HPDE6-E6E7 (cell line): ENCODE data around the gene NAA80.
"Not testable (repeated sequence)": the region's sequence is repeated elsewhere in the genome, so short reads cannot be mapped to it uniquely, and the experiment has no call there.

ENCODE experiments used
- DNase-seq: peaks from one replicate; pipeline ENCODE4 v3.0.0; 2011; ENCODE audit warnings: missing footprints; ENCODE audit errors: extremely low spot score

The NAA80 gene

DNA sequence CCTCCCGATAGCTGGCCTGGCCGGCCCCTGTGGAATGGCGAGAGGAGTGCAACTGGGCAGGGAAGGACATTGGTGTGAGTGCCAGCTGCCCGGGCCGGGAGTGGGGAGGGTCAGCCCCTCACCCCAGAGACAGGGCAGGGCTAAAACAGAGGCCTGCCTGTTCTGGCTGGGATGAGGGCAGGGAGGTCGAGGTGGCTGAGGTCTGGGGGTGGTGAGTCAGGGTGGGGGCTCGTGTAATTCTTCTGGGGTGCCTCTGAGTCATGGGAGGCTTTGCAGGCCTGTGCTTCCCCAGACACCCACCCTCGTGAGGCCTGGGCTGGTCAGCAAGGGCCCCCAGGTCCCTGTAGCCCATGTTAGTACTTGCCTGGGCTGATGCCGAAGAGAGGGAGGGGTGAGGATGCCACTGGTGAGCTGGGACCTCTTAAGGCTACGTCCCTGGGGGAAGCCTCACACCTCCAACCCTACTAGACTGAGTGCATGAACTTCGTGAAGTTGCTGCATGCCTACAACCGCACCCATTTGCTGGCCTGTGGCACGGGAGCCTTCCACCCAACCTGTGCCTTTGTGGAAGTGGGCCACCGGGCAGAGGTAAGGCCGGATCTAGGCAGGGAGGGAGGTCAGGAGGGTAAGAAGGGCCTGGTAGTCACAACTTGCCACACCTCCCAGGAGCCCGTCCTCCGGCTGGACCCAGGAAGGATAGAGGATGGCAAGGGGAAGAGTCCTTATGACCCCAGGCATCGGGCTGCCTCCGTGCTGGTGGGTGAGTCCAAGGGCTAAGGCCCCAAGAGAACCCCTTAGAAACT is 28.6 kb downstream of the NAA80 start:
- DNase-seq, result no peak

DNA sequence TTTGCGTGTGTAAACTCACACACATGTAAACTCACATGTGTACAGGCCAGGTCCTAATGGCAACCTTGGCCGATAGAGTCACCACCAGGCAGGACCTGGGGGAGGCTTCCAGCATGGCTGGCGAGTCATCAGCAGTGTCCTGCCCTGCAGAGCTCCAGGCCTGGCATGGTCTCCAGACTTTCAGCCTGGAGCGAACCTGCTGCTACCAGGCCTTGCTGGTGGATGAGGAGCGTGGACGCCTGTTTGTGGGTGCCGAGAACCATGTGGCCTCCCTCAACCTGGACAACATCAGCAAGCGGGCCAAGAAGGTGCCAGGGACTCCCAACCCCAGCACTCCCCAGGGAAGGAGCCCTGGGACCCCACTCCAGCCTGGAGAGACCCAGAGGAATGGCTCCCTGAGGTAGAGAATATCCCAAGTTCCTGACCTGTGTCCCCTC is 29.2 kb downstream of the NAA80 start:
- no peak for DNase-seq

DNA sequence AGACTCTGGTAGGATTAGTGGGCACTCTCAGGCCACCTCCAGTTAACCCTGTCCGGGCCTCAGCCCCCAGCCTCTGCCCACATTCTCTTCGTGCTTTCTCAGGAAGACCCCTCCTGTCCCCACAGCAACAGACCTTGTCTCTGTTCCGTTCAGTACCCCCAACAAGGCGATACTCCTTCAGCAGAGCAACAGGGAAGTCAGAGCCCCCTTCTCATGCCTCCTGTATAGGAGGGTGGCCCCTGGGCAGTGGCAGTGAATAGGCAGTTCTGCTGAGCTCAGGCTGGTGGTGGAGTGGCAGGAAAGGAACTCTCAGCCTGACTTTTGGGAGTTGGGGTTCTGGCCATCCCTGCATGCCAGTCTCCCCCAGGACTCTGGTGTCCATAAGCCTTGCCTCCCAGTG is 29.7 kb downstream of the NAA80 start:
- DNase-seq, result no peak

DNA sequence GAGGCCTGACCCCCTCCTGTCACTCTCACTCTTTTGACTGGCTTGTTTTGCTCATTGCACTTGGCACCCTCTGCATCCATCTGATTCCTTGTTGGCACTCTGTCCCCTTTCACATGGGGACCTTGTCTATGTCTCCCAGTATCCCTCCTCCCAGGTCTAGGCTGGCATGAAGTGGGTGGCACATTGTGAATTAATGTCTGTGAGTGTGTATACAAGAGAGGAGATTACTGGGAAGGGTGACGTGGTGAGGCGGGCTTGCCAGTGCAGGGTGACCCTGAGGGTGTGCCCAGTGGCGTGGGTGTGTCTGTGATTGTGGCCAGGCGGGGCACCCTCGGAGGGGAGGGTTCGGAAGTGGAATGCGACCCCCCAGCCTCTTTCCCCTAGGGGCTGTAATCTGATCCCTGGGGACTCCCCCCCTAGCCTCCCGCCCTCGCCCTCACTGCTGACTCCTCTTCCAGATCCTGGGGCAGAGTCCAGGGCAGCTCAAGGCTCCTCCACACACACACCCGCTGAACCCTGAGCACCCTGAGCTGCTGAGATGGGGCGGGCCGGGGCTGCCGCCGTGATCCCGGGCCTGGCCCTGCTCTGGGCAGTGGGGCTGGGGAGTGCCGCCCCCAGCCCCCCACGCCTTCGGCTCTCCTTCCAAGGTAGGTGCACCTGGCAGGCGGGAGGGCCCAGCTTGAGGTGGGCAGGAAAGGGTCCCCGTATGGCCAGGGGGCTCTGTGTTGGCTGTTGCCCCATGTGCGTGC is 30.3 kb downstream of the NAA80 start, which contains the start of gene SEMA3B:
Gene SEMA3B (plus strand): TSS at position 445 of the 749 bp plus-strand sequence. CDS start 94 bp downstream, at position 539.
- DNase-seq, result peak; percentile 58

DNA sequence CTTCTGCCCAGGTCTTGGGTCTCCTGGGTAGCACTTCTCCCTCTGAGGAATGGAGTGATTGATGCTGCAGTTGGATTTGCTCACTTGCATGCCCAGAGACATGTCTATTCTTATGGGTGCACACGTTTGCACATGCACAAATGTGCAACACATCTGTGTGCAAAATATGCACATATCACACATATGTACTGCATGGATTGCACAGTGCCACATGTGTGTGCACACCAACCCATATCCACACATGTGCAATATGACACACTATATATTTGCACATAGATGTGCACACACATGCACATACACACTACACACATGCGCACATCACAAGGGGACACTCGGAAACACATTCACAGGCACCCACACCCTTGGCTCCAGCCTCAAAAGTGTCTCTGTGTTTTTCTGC is 30.9 kb downstream of the NAA80 start:
- DNase-seq, result no peak

DNA sequence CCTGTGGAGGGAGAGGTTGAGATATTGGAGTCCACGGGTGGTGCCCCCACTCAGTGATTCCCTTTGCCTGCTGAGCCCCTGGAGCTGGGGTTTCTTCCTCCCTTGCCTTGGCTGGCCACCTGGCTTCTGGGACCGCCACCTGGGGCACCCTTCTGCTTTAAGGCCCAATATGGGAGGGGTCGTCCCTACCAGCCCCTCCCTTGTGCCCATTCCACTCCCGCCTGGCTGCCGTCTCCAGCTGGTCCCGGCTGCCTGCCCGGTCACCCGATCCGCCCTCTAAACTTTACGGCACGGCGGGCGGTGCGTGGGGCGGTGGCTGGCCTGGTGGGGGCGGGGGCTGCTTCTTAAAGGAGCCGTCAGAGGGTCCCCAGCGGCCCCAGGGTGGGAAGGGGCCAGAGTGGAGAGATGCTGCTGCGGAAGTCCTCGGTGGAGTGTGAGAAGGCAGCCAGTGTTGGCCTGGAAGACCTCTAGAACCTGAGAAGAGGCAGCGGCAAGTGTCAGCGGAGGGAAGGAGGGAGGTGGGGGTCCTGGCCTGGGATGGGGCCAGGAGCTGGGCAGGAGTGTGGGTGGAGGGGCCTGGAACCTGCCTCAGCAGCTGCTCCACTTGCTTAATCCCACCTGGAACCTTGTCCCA is 31.8 kb downstream of the NAA80 start:
- DNase-seq, result no peak

DNA sequence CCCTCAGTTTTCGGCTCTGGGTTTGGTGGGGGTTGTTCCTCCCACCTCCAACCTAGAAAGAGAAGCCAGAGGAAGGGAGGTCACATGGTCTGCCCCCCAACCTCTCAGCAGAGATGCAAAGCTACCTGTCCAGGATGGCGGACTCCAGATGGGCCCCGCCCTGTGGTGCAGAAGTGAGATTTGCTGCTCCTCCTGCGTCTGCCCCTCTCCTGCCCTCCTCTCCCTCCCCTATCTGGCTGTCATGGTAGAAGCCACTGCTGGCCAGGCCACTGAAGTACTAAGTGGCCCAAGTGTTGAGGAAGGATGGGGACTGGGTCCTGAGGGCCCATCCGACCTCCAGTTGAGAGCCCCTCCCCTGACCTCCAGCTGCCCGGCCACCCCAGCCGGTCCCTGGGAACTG is 32.4 kb downstream of the NAA80 start:
- no peak for DNase-seq

DNA sequence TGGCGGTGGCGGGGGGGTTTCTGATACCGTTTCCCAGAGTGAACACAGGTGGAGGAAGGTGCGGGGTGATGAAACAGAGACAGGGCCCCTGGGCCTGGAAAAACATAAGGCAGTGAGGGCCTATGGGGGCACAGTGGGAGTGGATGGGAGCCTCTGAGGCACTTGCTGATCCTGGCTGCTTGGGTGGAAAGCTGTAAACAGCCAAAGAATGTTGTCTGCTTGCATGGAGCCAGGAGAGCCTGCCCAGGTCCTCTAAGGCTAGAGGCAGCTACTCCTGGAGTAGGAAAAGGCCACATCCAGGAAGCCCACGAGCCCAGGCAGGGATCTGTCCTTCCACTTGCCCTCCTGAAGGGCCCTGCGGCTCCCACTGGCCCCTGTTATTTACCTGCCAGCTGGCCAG is 33.2 kb downstream of the NAA80 start:
- no peak for DNase-seq

DNA sequence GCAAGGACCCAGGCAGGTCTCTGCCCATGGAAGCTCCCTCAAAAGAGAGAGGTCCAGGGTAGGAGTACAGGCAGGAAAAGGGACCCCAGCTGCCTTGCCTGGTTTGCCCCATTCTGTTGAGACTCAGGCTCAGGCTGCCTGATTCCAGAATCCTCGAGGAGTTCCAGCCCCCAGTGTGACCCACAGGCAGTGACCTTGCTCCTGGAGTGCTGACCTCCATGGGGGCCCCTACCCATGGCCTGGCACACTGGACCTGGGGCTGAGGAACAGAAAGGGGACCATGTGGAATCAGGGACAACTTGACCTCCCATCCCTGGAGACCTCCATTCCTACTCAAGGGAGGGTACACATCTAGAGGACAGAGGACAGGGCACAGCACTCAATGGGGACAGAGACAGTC is 33.6 kb downstream of the NAA80 start:
- DNase-seq, result no peak

DNA sequence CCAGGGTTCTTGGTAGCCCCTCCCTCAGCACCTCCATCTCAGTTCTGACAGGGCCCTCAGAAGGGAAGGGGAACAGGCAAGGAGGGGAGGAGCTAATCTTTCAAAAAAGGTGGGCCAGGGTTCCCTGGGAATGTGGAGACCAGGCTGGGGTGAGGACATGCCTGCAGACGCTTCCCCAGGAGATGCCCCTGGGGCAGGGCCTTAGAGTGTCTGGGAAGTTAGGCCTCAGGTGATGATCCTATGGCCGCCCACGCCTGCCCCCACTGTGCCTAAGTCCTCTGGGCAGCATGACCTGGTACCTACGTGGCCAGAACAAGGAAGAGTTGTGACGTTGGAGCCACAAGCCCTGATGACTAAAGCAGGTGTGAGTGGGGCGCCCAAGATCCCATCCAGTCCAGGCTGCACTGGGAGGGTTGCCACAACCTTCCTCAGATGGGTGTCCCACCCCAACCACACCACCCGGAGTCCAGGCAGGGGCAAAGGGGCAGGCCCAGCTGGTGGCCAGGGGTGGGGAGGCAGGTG is 34.2 kb downstream of the NAA80 start:
- DNase-seq, result no peak

DNA sequence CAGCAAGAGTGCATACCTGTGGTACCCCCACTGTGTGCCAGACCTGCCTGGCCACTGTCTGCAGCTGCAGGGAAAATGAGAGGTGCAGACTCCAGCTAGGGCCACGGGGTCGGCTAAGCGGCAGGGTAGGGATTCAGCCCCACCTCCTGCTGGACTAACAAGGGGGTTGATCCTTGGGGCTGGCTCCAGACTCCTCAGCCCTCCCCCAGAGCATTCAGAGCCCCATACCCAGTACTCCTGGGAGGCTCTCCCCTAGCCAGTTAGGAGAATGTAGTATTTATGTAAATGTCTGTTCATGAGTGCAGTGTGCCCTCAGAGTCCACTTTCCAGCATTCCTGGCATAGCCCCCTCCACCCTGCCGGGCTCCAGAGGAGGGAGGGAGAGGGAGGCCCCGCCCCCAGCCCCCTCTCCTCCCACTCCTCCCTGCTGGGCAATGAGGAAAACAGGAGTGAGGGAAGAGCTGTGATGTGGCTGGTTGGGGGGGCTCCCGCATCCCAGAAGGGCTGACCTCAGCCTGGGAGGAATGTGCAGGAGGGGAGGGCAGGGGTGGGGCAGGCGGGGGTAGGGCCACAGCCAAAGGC is 34.7 kb downstream of the NAA80 start:
- DNase-seq, result no peak

DNA sequence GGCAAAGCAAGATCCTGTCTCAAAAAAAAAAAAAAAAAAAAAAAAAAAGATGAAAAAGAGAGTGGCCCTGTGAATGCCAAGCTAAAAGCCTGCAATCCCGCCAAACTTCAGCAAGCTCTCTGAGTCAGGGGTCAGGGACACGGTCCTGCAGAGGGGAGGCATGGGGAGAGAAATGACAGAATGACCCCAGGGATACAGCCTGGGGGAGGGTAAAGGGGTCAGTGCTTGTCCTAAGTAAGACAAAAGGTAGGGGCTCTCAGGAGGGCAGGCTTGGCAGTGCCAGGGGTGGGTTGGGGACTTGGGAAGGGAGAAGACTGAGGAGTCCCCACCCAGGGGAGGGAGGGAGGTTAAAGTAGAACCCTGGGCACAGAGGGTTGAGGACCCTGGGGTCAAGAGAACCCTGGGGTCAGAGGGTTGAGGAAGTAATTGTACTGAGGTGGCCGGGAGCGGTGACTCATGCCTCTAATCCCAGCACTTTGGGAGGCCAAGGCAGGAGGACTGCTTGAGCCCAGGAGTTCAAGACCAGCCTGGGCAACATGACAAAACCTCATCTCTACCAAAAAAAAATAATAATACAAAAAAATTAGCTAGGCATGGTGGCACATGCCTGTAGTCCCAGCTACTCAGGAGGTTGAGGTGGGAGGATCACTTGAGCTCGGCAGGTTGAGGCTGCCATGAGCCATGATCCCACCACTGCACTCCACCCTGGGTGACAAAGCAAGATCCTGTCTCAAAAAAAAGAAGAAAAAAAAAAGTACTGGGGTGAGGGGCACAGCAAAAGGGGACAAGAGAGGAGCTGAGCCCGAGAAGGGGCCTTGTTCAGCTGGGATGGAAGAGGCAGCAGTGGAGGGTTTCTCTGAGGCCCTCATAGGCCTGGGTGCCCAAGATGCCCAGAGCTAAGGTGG is 35.5 kb downstream of the NAA80 start:
- no peak for DNase-seq

DNA sequence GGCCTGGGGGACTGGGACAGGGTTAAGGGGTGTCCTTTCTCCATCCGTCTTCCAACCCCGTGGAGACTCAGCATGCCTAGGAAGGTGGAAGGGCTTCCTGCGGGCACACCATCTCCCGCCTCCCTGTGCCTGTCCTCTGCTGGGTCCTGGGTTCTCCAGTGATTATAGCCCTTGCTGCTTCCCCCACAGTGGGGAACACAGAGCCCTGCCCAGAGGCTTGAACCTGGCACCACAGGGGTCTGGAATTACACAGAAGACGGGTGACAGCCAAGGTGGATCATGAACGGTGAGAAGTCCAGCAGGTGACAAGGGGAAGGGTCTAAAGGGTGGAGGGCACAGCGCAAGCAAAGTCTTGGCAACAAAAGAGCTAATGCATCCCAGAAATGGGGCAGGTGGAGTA is 36.4 kb downstream of the NAA80 start:
- no peak for DNase-seq

DNA sequence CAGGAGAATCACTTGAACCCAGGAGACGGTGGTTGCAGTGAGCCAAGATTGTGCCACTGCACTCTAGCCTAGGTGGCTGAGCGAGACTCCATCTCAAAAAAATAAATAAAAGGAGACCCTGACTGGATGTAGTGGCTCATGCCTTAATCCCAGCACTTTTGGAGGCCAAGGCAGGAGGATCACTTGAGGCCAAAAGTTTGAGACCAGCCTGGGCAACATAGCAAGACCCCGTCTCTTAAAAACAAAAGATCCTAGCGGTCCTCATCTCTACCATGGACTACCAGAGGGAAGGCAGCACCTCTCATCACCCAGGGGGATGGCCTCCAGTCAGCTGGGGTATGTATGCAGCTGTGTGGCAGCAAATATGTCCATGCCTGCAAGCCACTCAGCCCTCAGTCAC is 37.0 kb downstream of the NAA80 start:
- DNase-seq, result not testable (repeated sequence)

DNA sequence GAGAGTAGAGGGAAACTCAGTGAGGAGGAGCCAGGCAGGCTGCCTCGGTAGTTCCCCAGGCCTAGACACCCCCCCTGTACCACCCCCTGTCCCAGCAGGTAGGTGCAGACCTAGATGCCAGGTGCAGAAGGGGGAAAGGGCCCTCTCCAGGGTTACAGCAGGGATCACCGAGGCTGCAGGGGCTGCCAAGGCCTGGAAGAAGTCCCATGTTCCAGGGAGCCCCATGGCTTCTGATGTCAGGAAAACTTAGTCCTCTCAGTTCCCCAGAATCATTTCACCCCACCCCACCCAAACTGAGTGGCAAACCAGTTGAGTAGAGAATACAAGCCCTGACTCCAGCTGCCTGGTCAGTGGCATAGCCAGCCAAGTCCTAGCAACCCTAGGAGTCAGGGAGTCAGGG is 37.7 kb downstream of the NAA80 start:
- no peak for DNase-seq

DNA sequence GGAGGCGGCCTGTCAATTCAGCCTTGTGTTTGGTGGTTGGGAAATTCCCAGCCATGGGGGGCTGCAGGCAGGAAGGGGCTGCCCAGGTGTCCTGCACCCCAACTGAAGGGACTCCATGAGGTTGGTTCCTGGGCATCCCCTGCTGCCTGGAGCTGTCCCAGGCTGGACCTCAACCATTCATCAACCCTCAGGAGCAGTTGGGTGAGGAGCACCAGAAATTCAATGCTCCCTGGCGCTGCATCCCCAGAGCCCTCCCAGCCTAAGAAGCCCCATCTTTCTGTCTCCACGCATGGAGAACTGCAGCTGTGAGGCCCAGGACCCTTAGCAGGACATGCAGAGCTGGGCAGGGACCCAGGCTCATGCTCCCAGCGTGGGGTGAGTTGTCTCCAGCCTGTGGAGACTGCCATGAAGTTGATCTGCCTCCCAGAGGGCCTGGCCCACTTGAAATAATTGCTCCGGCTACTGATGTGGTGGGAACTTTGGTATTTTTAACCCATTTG is 38.2 kb downstream of the NAA80 start:
- DNase-seq, result no peak

DNA sequence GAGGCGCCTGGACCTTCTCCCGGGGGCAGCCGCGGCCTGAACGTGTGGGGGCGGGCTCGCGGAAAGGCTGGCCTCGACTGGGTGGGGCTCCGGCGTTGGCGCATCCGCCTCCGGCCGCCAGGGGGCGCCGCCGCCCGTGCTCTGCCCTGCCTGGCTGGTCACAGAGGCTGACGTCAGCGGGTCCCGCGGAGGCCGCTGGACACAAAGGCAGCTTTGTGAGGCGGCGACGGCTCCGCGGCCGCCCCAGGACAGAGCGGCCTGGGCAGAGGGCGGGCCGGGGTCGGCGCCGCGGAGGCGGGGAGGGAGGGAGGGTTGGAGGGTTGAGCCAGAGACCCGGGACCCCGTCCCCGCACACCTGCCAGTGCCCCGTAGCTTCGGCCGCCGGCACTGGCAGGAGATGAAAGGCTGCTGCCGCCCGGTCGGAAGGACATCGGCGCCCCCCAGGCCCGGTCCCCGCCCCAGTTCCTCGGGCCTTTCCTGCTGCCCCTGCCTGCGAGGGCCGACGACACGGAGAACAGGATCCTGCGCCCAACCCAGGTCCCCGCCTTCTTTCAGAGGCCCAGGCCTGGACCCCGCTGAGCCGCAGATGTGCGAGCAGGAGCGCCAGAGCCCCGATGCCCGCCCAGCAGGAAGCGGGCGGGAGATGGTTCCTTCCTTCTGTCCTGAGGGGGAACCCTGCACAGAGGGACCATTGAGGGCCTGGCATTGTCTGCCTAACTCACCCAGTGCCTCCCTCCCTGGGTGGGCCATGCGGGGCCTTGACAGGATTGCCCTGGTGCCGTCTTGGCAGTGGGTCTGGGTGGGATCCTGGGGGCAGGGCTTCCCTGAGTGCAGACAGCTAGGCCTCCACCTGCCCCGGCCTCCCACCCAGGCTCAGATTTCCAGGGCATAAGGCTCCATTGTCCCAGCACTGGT is 38.9 kb downstream of the NAA80 start:
- no peak for DNase-seq

DNA sequence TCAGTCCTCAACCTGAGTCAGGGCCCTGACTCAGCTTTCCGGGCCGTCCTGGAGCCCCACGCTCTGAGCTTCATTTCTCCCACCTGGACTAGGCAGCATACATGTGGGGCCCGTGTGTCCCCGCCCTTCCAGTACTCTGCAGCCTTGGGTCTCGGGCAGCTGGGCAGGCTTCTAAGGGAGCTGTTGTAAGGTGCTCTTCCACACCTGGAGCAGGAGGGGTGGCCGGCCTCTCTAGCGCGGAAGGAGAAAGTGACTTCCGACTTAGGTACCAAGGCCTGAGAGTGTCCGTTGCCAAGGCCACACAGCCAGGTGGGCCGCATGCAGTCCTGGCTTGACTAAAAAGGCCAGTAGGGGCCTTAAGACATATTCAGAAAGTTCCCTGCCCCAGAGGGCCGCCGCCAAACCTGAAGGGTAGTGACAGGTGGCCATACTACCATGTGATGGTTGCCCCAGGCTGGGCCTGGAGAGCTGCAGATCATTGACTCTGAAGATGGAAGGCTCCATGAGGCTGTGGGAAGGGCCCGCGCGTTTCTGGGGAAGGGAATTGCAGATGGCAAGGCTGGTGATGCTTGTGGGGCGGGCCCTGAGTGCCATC is 39.7 kb downstream of the NAA80 start:
- DNase-seq, result no peak

DNA sequence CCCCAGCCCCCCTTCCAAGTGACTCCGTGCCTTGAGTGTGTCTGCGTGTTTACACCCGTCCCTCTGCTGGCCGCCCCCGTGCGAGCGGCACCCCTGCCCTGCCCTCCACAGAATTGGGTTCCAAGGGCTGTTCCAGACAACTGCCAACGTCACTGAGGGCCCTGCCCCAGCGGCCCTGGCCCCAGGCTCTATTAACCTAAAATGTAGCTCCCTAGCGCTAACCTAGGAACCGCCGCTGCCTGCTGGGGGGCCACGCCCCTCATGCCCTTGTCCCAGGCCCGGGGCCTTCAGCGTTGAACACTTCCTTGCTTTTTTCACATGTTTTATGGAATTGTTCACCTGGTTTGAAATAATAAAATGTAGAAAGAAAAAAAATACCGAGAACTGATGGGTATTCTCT is 40.2 kb downstream of the NAA80 start:
- no peak for DNase-seq
